Epithelial cell of esophagus (primary cell): ENCODE data around the gene TGM2.

ENCODE experiments used
- DNase-seq: peaks from one replicate; pipeline ENCODE4 v3.0.0; 2010; ENCODE audit warnings: low read depth
- H3K4me3 ChIP-seq: 2 replicates; pipeline ENCODE4 v1.5.1; 2011; ENCODE audit warnings: mild to moderate bottlenecking, low read length, control low read depth
- CTCF ChIP-seq: IDR thresholded peaks from 2 replicates; pipeline ENCODE4 v1.5.1; 2011; ENCODE audit warnings: low read depth, mild to moderate bottlenecking, low read length, control low read depth, inconsistent platforms; ENCODE audit not compliant: insufficient read depth; ENCODE audit errors: missing control alignments

The TGM2 gene

GRCh38 chr20:38127920-38128528 is 37.0 kb downstream of the TGM2 start:
- no peak overlapping the region for H3K4me3 ChIP-seq
- no peak for DNase-seq
- TF ChIP-seq CTCF = no peak

GRCh38 chr20:38126932-38127621 is 38.0 kb downstream of the TGM2 start:
- H3K4me3 ChIP-seq = no peak overlapping the region
- no peak for TF ChIP-seq CTCF
- DNase-seq = peak; percentile 61

GRCh38 chr20:38126146-38126921 is 38.7 kb downstream of the TGM2 start:
- no peak overlapping the region for H3K4me3 ChIP-seq
- TF ChIP-seq CTCF = no peak
- no peak for DNase-seq

GRCh38 chr20:38125157-38126056 is 39.7 kb downstream of the TGM2 start:
- no peak for TF ChIP-seq CTCF
- peak; percentile 24 for DNase-seq
- no peak overlapping the region for H3K4me3 ChIP-seq

GRCh38 chr20:38123021-38123587 is 42.0 kb downstream of the TGM2 start:
- no peak for DNase-seq
- H3K4me3 ChIP-seq = no peak overlapping the region
- no peak for TF ChIP-seq CTCF

- no peak for DNase-seq
- H3K4me3 ChIP-seq = no peak overlapping the region
- TF ChIP-seq CTCF = no peak
These were observed 43.3 kb downstream of the TGM2 start for GRCh38 chr20:38121741-38122140.
